OCI-LY7 (cell line): ENCODE data around the gene RFX2.

Source experiments
- EZH2phosphoT487 ChIP-seq: fragments of 200-600 bp; sonication (generic); IDR thresholded peaks from 2 replicates; pipeline ENCODE4 v1.6.1; 2018; ENCODE audit warnings: low read depth, borderline replicate concordance, mild to moderate bottlenecking, mixed run types, antibody characterized with exemption, low read length, moderate library complexity, mixed read lengths
- TF ChIP-seq, protein P1 (sequence below): fragments of 200-600 bp; sonication (generic); conservative IDR thresholded peaks from 2 replicates; pipeline ENCODE4 v1.5.1; 2014; ENCODE audit warnings: mild to moderate bottlenecking, antibody characterized with exemption, low read length, moderate library complexity, mixed read lengths

DNA sequence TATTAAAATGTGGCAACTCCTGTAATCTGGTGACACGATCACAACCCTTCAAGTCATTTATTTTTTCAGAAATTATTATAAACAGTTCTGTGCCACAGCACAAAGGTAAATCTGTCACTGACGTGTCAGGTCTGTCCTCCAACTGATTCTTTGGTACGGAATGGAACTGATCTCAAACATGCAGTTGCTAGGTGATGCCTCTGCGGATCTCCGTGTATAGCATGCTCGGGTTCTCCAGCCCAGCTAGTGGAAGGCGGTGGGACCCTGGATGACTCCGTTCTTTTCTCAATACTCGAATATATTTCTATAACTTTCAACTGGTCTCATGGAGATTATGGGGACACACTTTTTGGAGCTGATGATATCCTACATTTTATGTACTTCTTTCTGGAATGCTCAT lies 143.4 kb downstream of the RFX2 start:
- TF ChIP-seq, protein P1, sequence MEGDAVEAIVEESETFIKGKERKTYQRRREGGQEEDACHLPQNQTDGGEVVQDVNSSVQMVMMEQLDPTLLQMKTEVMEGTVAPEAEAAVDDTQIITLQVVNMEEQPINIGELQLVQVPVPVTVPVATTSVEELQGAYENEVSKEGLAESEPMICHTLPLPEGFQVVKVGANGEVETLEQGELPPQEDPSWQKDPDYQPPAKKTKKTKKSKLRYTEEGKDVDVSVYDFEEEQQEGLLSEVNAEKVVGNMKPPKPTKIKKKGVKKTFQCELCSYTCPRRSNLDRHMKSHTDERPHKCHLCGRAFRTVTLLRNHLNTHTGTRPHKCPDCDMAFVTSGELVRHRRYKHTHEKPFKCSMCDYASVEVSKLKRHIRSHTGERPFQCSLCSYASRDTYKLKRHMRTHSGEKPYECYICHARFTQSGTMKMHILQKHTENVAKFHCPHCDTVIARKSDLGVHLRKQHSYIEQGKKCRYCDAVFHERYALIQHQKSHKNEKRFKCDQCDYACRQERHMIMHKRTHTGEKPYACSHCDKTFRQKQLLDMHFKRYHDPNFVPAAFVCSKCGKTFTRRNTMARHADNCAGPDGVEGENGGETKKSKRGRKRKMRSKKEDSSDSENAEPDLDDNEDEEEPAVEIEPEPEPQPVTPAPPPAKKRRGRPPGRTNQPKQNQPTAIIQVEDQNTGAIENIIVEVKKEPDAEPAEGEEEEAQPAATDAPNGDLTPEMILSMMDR, result no peak
- TF ChIP-seq EZH2phosphoT487, result no peak
